Right renal cortex interstitium (tissue), 3 donors: ENCODE measurements around the gene LBR. TPM values are rescaled to one million over a fixed set of nuclear protein-coding genes. Genes with fewer than 3 reads are reported as not detected.
"Not testable (repeated sequence)": the region's sequence is repeated elsewhere in the genome, so short reads cannot be mapped to it uniquely, and the experiment has no call there.

Experiments
- DNase-seq, 3 donors: peaks; one replicate each; pipeline ENCODE4 v3.0.0-alpha.2; 2013; ENCODE audit warnings: low read depth in 3 of 3, low spot score in 2 of 3
- polyA plus RNA-seq, 3 donors: library from polyadenylated mRNA; unstranded; fragments of 120-200 nt; gene quantifications; one replicate each; pipeline ENCODE4 v1.2.1, GENCODE V29; 2013; ENCODE audit not compliant: insufficient read length in 3 of 3

Gene LBR
- polyA plus RNA-seq, 3 donors, result 80.3 to 85.7 (median 83.8) TPM

- DNase-seq, result no peak
Observed at GRCh38 chr1:225388372-225388771, 39.5 kb downstream of the LBR start.

DNA sequence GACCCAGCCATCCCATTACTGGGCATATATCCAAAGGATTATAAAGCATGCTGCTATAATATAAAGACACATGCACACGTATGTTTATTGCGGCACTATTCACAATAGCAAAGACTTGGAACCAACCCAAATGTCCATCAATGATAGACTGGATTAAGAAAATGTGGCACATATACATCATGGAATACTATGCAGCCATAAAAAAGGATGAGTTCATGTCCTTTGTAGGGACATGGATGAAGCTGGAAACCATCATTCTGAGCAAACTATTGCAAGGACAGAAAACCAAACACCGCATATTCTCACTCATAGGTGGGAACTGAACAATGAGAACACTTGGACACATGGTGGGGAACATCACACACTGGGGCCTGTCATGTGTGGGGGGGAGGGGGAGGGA, 41.0 kb downstream of the LBR start:
- DNase-seq, result not testable (repeated sequence)

DNA sequence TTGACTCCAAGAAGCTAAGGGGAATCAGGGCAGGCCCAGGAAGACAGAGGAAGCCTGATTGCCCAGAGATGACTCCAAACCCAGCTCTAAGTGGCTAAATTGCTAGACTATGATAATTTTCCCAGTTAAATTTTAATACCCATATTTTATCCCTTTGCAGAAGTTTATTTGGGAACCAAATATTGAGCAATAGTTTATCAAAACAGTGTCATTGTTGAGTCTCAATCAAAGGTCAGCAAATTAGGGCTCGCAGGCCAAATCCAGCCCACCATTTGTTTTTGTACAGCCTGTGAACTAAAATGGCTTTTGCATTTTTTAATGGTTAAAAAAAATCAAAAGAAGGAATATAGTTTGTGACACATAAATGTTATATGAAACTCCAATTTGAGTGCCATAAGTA, 47.1 kb downstream of the LBR start:
- no peak for DNase-seq

DNA sequence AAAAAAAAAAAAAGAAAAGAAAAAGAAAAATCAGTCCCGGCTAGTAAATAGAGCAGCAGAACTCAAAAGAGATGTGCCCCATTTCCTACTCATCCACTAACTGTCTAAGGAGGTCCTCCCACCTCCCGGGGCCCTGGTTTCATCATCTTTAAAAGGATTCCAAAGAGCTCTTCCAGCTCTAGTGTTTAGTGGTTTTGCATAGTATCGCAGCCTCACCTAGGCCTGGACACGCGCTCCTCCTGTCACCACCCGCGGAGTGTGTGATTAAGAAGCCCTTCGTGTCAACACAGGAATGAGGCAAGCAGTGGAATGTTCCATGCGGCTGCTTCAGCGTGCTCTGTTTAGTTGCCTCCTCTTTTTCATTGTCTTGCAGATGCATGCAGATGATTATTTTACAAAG, 49.0 kb downstream of the LBR start:
- no peak for DNase-seq

DNA sequence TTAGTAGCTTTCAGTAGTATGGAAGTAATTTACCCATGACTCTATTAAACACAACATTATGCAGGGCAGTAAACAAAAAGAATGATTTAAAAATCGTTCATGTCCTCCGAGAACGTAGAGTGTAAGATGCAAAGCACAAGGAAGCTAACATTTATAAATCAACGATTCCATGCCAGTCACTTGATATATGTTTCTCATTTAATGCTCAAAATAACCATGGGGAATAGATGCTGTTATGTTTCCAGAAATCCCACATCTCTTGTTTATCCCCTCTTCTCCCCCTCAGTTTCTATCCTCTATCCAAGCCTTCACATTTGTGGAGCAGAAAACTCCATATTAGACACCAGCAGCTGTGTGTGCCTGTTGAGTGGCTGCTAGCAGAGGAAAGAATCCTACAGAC, 52.8 kb downstream of the LBR start:
- DNase-seq, result no peak

- no peak for DNase-seq
Observed at GRCh38 chr1:225373155-225373554, 54.7 kb downstream of the LBR start.

GRCh38 chr1:225371366-225372010, 56.4 kb downstream of the LBR start:
- DNase-seq, result no peak

DNA sequence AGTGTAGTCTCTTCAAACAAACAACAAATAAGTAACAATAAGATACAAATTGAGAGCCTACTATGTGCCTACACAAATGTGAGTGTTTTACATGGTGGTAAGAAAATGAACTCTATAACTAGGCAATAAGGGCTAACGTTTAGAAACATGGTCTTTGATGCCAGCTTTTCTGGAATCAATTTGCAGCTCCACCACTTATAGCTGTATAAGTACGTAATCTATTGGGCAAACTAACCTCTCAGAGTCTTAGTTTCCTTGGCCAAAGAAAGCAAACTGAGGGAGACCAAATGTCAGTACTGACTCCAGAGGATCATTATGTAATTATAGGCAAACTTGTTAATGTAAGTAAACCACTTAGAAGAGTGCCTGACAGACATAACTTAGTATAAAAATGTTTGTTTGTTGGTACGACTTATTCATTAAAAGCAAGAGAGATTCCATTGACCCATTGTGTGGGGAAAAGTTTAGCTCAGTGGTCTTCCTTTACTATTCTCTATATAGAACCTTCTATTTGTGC, 59.7 kb downstream of the LBR start:
- DNase-seq, result no peak

- no peak for DNase-seq
Observed at GRCh38 chr1:225366552-225366951, 61.3 kb downstream of the LBR start.

- DNase-seq, result no peak
Observed at GRCh38 chr1:225366018-225366417, 61.8 kb downstream of the LBR start.

GRCh38 chr1:225364439-225364838, 63.4 kb downstream of the LBR start:
- DNase-seq, result no peak

DNA sequence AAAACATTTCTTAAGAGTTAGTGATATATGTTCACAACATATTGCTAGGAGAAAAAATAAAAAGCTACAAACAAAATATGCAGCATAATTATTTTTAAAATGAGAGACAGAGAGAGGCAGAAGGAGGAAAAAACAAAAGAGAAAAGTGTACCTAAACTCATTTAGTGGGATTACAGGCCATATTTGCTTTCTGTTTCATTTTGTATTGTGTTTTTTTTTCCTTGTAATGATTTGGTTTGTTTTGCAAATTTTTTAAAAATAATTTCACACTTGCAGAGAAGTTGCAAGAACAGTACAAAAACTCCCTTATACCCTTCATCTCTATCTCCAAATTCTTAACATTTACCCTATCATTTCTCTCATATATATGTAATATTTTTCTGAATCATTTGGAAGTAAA, 65.0 kb downstream of the LBR start:
- no peak for DNase-seq

DNA sequence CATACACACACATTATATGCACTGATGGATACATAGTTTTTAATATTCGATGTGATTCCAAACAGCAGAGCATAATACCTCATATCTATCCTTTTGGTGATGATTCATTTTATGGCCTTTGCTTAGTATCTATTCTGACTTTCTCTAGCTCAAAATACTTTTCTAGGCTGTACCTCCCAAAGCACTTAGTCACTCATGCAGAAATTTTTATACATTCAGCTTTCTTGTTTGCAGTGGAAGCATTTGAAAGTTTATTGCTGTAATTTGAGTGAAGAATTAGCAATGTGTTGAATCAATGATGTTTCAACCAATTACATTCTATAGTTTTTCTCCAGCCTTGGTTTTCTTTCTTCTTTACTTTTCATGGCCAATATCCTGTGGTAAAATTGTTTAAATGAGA, 66.7 kb downstream of the LBR start:
- no peak for DNase-seq

DNA sequence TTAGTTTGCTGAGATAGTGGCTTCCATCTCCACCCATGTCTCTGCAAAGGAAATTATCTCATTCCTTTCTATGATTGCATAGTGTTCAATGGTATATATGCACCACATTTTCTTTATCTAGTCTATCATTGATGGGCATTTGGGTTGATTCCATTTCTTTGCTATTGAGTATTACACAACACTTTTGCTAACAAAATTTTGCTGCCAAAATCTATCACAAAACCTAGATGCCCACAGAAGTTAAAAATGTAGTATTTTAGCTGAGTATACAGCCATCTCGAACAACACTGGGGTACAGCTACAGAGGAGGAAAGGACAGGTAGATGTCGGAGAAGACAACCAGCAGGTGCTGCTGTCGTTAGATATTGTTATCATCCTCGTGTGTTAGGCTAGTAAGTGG, 67.7 kb downstream of the LBR start:
- DNase-seq, result no peak

GRCh38 chr1:225355863-225356262, 72.0 kb downstream of the LBR start:
- no peak for DNase-seq

DNA sequence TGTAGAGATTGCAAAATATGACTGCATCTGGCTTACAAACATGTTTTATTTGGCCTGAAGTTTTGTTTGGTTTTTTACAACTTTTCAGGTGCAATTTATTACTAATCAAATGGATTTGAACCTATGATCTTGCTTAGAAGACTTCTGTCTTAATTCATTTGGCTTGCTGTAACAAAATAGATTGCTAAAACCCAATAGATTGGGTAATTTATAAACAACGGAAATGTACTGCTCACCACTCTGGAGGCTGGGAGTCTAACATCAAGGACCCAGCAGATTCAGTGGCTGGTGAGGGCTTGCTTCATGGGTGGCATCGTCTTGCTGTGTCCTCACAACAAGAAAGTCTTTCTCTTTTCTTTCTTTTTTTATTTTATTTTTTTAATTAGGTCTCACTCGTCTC, 72.9 kb downstream of the LBR start:
- DNase-seq, result no peak

Other genes with a start within 250 kb of the LBR start
- gene ENAH, start 225.1 kb upstream of the LBR start, polyA plus RNA-seq, result 100 to 1,000 TPM; 113 to 128 (median 116) TPM